Osteocyte (in vitro differentiated cells): ENCODE measurements around the gene MEMO1. TPM values are rescaled to one million over a fixed set of nuclear protein-coding genes. Genes with fewer than 3 reads are reported as not detected.
"Not testable (repeated sequence)": the region's sequence is repeated elsewhere in the genome, so short reads cannot be mapped to it uniquely, and the experiment has no call there.

ENCODE experiments used
- DNase-seq: peaks from one replicate; pipeline ENCODE4 v3.0.0; 2021; ENCODE audit warnings: mixed read lengths; ENCODE audit not compliant: unreplicated experiment; ENCODE audit errors: extremely low spot score
- H3K27ac Mint-ChIP-seq: one replicate; pipeline ENCODE4 v1.8.0; 2021; ENCODE audit warnings: mild to moderate bottlenecking, mixed read lengths; ENCODE audit not compliant: unreplicated experiment
- H3K27me3 Mint-ChIP-seq: one replicate; pipeline ENCODE4 v1.8.0; 2021; ENCODE audit warnings: mixed read lengths; ENCODE audit not compliant: unreplicated experiment
- H3K36me3 Mint-ChIP-seq: one replicate; pipeline ENCODE4 v1.8.0; 2021; ENCODE audit warnings: mixed read lengths; ENCODE audit not compliant: unreplicated experiment
- H3K4me1 Mint-ChIP-seq: one replicate; pipeline ENCODE4 v1.8.0; 2021; ENCODE audit warnings: mixed read lengths; ENCODE audit not compliant: unreplicated experiment
- H3K4me3 Mint-ChIP-seq: one replicate; pipeline ENCODE4 v1.8.0; 2021; ENCODE audit warnings: mild to moderate bottlenecking, moderate library complexity, mixed read lengths; ENCODE audit not compliant: unreplicated experiment
- H3K9me3 Mint-ChIP-seq: one replicate; pipeline ENCODE4 v1.8.0; 2021; ENCODE audit warnings: mixed read lengths; ENCODE audit not compliant: unreplicated experiment
- CTCF ChIP-seq: fragments of 200-600 bp; sonication (generic); IDR thresholded peaks from 2 replicates; pipeline ENCODE4 v1.5.0; 2021; ENCODE audit warnings: antibody characterized with exemption, mild to moderate bottlenecking, moderate library complexity
- total RNA-seq: library from RNA; stranded (reverse); gene quantifications from 2 replicates; pipeline ENCODE4 v1.2.1, GENCODE V29; 2021

Gene MEMO1
- total RNA-seq, 1 donor from 2014 or later = 48.1 TPM

GRCh38 chr2:31967790-31968189, 43.0 kb downstream of the MEMO1 start:
- H3K4me1 Mint-ChIP-seq = peaks cover 2% of the 10 kb centered on the region
- H3K27me3 Mint-ChIP-seq = no peaks in the 10 kb centered on the region
- no peak for DNase-seq
- no peak overlapping the region for H3K27ac Mint-ChIP-seq
- peaks cover 6% of the 10 kb centered on the region for H3K36me3 Mint-ChIP-seq
- no peak overlapping the region for H3K4me3 Mint-ChIP-seq
- H3K9me3 Mint-ChIP-seq = peaks cover 4% of the 10 kb centered on the region
- TF ChIP-seq CTCF = no peak

GRCh38 chr2:31966402-31966801, 44.4 kb downstream of the MEMO1 start:
- H3K4me1 Mint-ChIP-seq, DNase-seq, H3K4me3 Mint-ChIP-seq, H3K27ac Mint-ChIP-seq, H3K36me3 Mint-ChIP-seq, H3K9me3 Mint-ChIP-seq, H3K27me3 Mint-ChIP-seq: not testable (repeated sequence)

- Mint-ChIP-seq H3K4me3 (no peak overlapping the region), H3K27ac (no peak overlapping the region), H3K36me3 (peaks cover 6% of the 10 kb centered on the region), H3K9me3 (peaks cover 4% of the 10 kb centered on the region), H3K4me1 (peaks cover 2% of the 10 kb centered on the region), H3K27me3 (no peaks in the 10 kb centered on the region)
- no peak for DNase-seq
- no peak for TF ChIP-seq CTCF
Observed at GRCh38 chr2:31965094-31965493, 45.7 kb downstream of the MEMO1 start.

GRCh38 chr2:31962757-31963361, 47.9 kb downstream of the MEMO1 start:
- H3K9me3 Mint-ChIP-seq = peaks cover 4% of the 10 kb centered on the region
- no peak overlapping the region for H3K27ac Mint-ChIP-seq
- peaks cover 10% of the 10 kb centered on the region for H3K4me1 Mint-ChIP-seq
- H3K36me3 Mint-ChIP-seq = peaks cover 6% of the 10 kb centered on the region
- H3K4me3 Mint-ChIP-seq = no peak overlapping the region
- DNase-seq = no peak
- no peaks in the 10 kb centered on the region for H3K27me3 Mint-ChIP-seq
- no peak for TF ChIP-seq CTCF

- Mint-ChIP-seq H3K9me3 (peaks cover 4% of the 10 kb centered on the region), H3K36me3 (peaks cover 10% of the 10 kb centered on the region), H3K4me3 (no peak overlapping the region), H3K27me3 (no peaks in the 10 kb centered on the region), H3K4me1 (peaks cover 8% of the 10 kb centered on the region), H3K27ac (peak overlapping the region; percentile 17)
- DNase-seq = no peak
- no peak for TF ChIP-seq CTCF
Observed at GRCh38 chr2:31958140-31958717, 52.6 kb downstream of the MEMO1 start.
